ENCODE measurements around the gene KCNJ1.

Gene KCNJ1

DNA sequence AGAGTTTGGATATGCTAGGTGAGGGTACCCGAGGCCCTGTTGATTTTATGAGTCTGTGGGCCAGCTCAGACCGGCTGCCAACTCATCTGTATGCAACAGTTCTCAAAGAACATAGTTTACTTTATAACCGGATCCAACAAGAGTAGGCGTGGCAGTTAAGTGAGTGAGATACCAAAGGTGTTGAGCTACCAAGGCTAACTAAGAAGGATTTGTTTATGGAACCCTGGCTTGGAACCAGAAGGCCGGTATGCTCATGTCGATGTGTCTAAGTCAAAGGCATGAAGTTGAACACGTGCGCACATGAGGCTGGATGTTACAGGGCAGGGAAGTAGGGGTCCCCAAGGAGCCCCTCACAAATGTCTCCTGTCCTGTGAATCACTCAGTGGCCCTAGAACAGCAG, at the start of gene KCNJ1:
KCNJ1 (minus strand) TSS at position 20 of the 400 bp plus-strand sequence. CDS start 27,053 bp downstream, outside the sequence.
- no peak for DNase-seq (ENCODE audit: extremely low read depth in 1 of 2, low read depth in 1 of 2)

DNA sequence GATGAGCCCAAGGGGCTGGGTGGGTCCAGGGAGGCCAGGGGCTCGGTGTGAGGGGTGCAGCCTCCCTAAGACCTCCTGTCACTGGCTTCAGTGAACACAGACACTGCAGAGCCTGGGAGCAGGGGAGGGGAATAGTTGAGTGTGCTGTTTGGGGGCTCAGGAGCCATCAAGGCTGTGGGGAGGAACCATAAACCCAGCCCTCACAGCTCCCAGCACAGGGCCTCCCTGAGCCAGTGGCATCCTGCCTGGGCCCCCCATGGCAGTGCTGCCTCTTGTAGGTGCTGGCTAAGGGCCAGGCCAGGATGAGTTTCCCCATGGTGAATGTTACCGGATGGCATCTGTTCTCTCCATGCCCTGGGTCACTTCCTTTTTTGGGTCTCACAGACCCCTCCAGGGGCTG, 49.6 kb upstream of the KCNJ1 start:
- no peak for DNase-seq (ENCODE audit: extremely low read depth in 1 of 2, low read depth in 1 of 2)

GRCh38 chr11:128916037-128916572, 49.0 kb upstream of the KCNJ1 start:
- DNase-seq (ENCODE audit: extremely low read depth in 1 of 2, low read depth in 1 of 2): no peak

DNA sequence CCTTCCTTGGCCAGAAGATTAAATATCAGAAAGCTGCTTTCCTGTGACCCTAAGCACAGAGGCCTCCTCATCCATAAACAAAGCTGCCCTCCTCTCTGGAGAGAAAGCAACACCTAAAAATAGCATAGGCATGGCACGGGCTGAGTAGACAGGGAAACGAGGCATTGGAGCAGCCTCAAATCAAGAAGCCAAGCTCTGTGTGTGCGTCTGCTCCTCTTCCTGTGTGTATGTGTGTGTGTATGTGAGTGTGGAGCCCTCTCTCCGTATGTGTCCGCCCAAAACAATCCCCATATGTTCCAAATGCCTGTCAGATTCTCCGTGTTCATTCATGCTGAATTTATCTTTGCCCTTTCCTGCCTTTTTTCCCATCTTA, 48.0 kb upstream of the KCNJ1 start:
- no peak for DNase-seq (ENCODE audit: extremely low read depth in 1 of 2, low read depth in 1 of 2)

GRCh38 chr11:128914216-128915148, 47.4 kb upstream of the KCNJ1 start:
- DNase-seq (ENCODE audit: extremely low read depth in 1 of 2, low read depth in 1 of 2): no peak

DNA sequence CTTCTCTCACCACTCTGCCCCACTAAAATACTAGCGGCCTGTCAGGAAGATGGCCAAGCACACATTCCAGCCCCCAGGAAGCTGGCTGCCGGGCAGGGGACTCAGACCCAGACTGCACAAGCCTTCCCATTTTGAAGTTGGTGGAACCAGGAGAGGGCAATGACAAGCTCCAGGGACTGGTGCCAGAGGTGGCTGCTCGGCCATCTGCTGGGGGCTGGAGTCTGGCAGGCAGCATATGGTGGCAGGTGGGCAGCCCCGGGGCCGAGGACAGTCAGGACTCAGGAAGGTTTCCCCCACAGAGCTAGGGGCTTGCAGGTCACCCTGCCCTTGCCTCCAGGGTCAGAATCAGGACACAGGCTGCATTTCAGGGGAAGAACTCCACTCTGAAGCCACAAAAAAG, 46.7 kb upstream of the KCNJ1 start:
- DNase-seq (ENCODE audit: extremely low read depth in 1 of 2, low read depth in 1 of 2): no peak

- DNase-seq (ENCODE audit: extremely low read depth in 1 of 2, low read depth in 1 of 2): no peak
Measured at GRCh38 chr11:128911701-128912100, 44.6 kb upstream of the KCNJ1 start.

DNA sequence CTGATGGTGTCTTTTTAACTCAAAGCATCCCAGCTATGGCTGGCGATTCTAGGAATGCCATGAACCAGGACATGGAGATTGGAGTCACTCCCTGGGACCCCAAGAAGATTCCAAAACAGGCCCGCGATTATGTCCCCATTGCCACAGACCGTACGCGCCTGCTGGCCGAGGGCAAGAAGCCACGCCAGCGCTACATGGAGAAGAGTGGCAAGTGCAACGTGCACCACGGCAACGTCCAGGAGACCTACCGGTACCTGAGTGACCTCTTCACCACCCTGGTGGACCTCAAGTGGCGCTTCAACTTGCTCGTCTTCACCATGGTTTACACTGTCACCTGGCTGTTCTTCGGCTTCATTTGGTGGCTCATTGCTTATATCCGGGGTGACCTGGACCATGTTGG, 44.1 kb upstream of the KCNJ1 start:
- no peak for DNase-seq (ENCODE audit: extremely low read depth in 1 of 2, low read depth in 1 of 2)

DNA sequence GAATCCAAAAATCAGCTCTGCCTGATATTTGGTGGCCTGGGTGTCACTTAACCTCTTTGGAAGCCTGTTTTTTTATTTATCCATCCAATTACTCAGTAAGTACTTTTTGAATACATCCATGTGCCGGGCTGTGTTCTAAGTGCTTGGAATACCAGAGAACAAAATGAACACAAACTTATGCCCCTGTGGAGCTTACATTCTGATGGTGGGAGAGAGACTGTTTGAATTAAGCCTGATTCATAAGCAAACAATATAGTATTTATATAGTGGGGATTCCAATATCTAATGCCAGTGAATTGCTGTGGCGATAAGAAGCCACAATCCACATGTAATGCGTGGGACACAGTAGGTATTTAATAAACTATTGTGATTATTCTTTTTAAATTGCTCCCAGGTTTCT, 43.5 kb upstream of the KCNJ1 start:
- DNase-seq (ENCODE audit: extremely low read depth in 1 of 2, low read depth in 1 of 2): no peak

GRCh38 chr11:128909438-128910125, 42.5 kb upstream of the KCNJ1 start:
- DNase-seq (ENCODE audit: extremely low read depth in 1 of 2, low read depth in 1 of 2): no peak

- DNase-seq (ENCODE audit: extremely low read depth in 1 of 2, low read depth in 1 of 2): no peak
Measured at GRCh38 chr11:128908391-128909246, 41.5 kb upstream of the KCNJ1 start.

GRCh38 chr11:128907585-128907984, 40.5 kb upstream of the KCNJ1 start:
- no peak for DNase-seq (ENCODE audit: extremely low read depth in 1 of 2, low read depth in 1 of 2)

- DNase-seq (ENCODE audit: extremely low read depth in 1 of 2, low read depth in 1 of 2): no peak
Measured at GRCh38 chr11:128906185-128907050, 39.3 kb upstream of the KCNJ1 start.

DNA sequence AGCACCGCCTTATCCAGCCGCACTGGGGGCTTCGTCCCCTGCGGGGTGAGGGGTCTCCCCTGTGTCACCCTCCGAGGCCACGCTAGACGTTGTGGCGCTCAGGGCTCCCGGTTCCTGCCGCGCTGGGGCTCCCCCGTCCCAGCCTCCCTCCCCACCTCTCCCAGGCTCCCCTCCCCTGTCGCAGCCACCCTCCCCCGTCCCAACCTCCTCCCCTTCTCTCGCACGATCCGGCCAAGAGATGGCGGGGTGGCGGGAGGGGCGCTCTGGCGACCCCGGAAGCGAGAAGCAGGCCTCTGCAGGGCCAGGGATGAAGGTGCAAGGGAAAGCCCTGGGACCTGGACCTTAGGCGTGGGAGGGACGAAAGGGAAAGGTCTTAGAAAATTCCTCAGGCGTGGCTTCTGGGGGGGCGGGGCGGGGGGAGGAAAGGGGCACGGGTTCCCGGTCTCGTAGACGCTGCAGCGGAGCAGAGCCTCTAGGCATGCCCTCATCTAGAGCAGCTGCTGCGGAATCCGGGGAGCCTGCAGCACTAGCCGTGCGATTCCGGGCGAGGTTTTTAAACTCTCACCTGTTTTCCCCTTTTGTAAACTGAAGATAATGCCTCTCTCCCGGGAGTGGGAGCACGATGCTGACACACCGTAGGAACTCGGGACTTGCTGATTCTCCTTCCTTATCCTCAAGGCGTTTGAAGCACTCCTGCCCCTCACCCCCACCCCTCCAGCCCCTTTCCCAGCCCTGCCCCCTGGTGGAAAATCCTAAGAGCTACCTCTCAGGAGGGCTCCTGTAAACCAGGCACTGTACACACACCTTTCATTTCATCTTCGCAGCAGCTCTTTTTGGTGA, 38.5 kb upstream of the KCNJ1 start:
- peak in 1 of 2 donors; percentile 11 for DNase-seq (ENCODE audit: extremely low read depth in 1 of 2, low read depth in 1 of 2)

GRCh38 chr11:128904656-128905344, 37.7 kb upstream of the KCNJ1 start:
- no peak for DNase-seq (ENCODE audit: extremely low read depth in 1 of 2, low read depth in 1 of 2)

- DNase-seq (ENCODE audit: extremely low read depth in 1 of 2, low read depth in 1 of 2): no peak
Measured at GRCh38 chr11:128904303-128904655, 37.2 kb upstream of the KCNJ1 start.

GRCh38 chr11:128903248-128904061, 36.4 kb upstream of the KCNJ1 start:
- DNase-seq (ENCODE audit: extremely low read depth in 1 of 2, low read depth in 1 of 2): no peak

All from activated CD8-positive, alpha-beta memory T cell treated with anti-CD3 and anti-CD28 coated beads for 1 hour (primary cell).